Measurements from ENCODE around the gene SARM1. TPM values are rescaled to one million over a fixed set of nuclear protein-coding genes. Genes with fewer than 3 reads are reported as not detected.

The SARM1 gene
- total RNA-seq, 1 experiment from 2014 or later: 5.1 TPM

DNA sequence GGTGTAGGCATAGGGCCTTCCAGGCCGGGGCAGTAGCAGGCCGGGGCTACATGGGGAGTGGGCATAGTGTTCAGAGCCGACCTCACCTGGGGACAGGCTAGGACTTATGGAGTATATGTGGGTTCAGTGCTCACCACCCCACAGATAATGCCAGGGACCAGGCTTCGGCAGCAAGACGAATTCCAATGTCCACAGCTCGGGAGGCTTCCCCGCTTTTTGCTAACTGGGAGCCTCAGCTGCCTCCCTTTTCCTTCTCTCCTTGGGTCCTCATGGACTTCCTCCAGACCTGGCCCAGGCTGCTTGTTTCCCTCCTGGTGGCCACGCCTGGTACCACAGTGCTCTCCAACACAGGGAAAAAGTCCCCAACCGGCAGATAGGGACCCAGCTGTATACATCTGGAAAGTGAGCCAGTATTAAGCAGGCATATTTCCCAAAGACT lies 54.6 kb downstream of the SARM1 start:
- Histone ChIP-seq H2BK20ac (ENCODE audit: low read depth, low read length, poor library complexity, severe bottlenecking) (no peak overlapping the region), H2BK5ac (ENCODE audit: insufficient read length, low read length) (no peak overlapping the region), H2BK120ac (ENCODE audit: low read depth, low read length, poor library complexity, severe bottlenecking) (no peak overlapping the region), H3K56ac (ENCODE audit: insufficient read length, low read depth, low read length) (no peak overlapping the region), H2AFZ (ENCODE audit: low read length) (no peak overlapping the region), H2BK12ac (ENCODE audit: insufficient read length, low read depth, low read length) (no peak overlapping the region), H4K20me1 (ENCODE audit: control insufficient read depth, insufficient read depth, insufficient read length) (no peaks in the 10 kb centered on the region), H4K91ac (ENCODE audit: insufficient read length, low read depth, low read length) (no peak overlapping the region), H3K4me1 (ENCODE audit: insufficient read depth, low read length) (no peaks in the 10 kb centered on the region), H3K23ac (ENCODE audit: insufficient read length, low read depth, low read length) (no peak overlapping the region), H2AK5ac (ENCODE audit: insufficient read length, low read length) (no peak overlapping the region), H3K27ac (ENCODE audit: insufficient read length, low read depth, low read length) (no peak overlapping the region), H3K9me3 (ENCODE audit: control insufficient read depth, low read depth, low read length) (no peaks in the 10 kb centered on the region), H3K4me2 (ENCODE audit: insufficient read depth, insufficient read length, low read length) (no peak overlapping the region), H3K4ac (ENCODE audit: low read depth, low read length) (no peak overlapping the region), H3K18ac (ENCODE audit: insufficient read length, low read depth, low read length) (no peak overlapping the region), H3K14ac (ENCODE audit: insufficient read depth, low read length) (no peak overlapping the region), H3T11ph (ENCODE audit: low read length) (no peak overlapping the region), H3K9ac (ENCODE audit: extremely low read depth, insufficient read length, low read length) (no peak overlapping the region), H3K79me1 (ENCODE audit: insufficient read depth, low read depth, low read length, poor library complexity, severe bottlenecking) (no peaks in the 10 kb centered on the region), H2BK15ac (ENCODE audit: low read depth, low read length) (no peak overlapping the region), H3K27me3 (ENCODE audit: insufficient read depth, low read length) (no peaks in the 10 kb centered on the region), H3K79me2 (ENCODE audit: insufficient read depth, low read length) (no peaks in the 10 kb centered on the region), H4K5ac (ENCODE audit: insufficient read length, low read depth, low read length) (no peak overlapping the region), H3K23me2 (ENCODE audit: insufficient read length, low read depth, low read length, poor library complexity, severe bottlenecking) (no peaks in the 10 kb centered on the region), H4K8ac (replicated peaks; ENCODE audit: insufficient read length, low read depth, low read length) (no peak overlapping the region)
- TF ChIP-seq, protein P1, sequence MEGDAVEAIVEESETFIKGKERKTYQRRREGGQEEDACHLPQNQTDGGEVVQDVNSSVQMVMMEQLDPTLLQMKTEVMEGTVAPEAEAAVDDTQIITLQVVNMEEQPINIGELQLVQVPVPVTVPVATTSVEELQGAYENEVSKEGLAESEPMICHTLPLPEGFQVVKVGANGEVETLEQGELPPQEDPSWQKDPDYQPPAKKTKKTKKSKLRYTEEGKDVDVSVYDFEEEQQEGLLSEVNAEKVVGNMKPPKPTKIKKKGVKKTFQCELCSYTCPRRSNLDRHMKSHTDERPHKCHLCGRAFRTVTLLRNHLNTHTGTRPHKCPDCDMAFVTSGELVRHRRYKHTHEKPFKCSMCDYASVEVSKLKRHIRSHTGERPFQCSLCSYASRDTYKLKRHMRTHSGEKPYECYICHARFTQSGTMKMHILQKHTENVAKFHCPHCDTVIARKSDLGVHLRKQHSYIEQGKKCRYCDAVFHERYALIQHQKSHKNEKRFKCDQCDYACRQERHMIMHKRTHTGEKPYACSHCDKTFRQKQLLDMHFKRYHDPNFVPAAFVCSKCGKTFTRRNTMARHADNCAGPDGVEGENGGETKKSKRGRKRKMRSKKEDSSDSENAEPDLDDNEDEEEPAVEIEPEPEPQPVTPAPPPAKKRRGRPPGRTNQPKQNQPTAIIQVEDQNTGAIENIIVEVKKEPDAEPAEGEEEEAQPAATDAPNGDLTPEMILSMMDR (conservative IDR thresholded peaks at IDR 0.05): peak; percentile 71
- no peaks in the 10 kb centered on the region for H3K36me3 Mint-ChIP-seq (ENCODE audit: insufficient read depth in 1 of 3, low read depth in 3 of 3)
- WGBS (ENCODE audit: extremely low coverage, insufficient read length, low lambda C conversion rate): no CpG with 5 or more reads among the region's 9 CpGs
- peaks cover 0 to 4% of the 10 kb centered on the region in 2 experiments; a peak in 1 of 4 replicates for H3K4me1 Mint-ChIP-seq
- peaks cover 18% of the 10 kb centered on the region for H3K27me3 Mint-ChIP-seq (ENCODE audit: low read depth)
- no peaks in the 10 kb centered on the region for H3K9me3 Mint-ChIP-seq
- DNase-seq: peak; percentile 83
- H3K27ac Mint-ChIP-seq: no peak overlapping the region
- no peak overlapping the region for H3K4me3 Mint-ChIP-seq

Data from H9 (cell line).